Ishikawa (cell line): Measurements from ENCODE around the gene GRHPR.

Source experiments
- CEBPB ChIP-seq: IDR thresholded peaks from 2 replicates; pipeline ENCODE4 v1.6.1; 2012
- CREB1 ChIP-seq: IDR thresholded peaks from 2 replicates; pipeline ENCODE4 v1.6.1; 2012; ENCODE audit warnings: low read depth
- EGR1 ChIP-seq: IDR thresholded peaks from 2 replicates; pipeline ENCODE4 v1.6.1; 2012
- EP300 ChIP-seq: IDR thresholded peaks from 2 replicates; pipeline ENCODE4 v1.6.1; 2012; ENCODE audit warnings: borderline replicate concordance
- FOXM1 ChIP-seq: IDR thresholded peaks from 2 replicates; pipeline ENCODE4 v1.6.1; 2012; ENCODE audit warnings: low read depth, borderline replicate concordance
- NFIC ChIP-seq: IDR thresholded peaks from 2 replicates; pipeline ENCODE4 v1.6.1; 2012
- RAD21 ChIP-seq: IDR thresholded peaks from 2 replicates; pipeline ENCODE4 v1.6.1; 2012; ENCODE audit warnings: low read depth
- TAF1 ChIP-seq: IDR thresholded peaks from 2 replicates; pipeline ENCODE4 v1.6.1; 2012; ENCODE audit warnings: low read depth, mild to moderate bottlenecking
- TCF12 ChIP-seq: IDR thresholded peaks from 2 replicates; pipeline ENCODE4 v1.6.1; 2012; ENCODE audit warnings: low read depth
- TEAD4 ChIP-seq: IDR thresholded peaks from 2 replicates; pipeline ENCODE4 v1.6.1; 2012
- YY1 ChIP-seq: IDR thresholded peaks from 2 replicates; pipeline ENCODE4 v1.6.1; 2012; ENCODE audit warnings: low read depth
- ZBTB7A ChIP-seq: IDR thresholded peaks from 2 replicates; pipeline ENCODE4 v1.6.1; 2012; ENCODE audit warnings: low read depth
- TF ChIP-seq, protein P1 (sequence below): IDR thresholded peaks from 2 replicates; pipeline ENCODE4 v1.6.1; 2012
- TF ChIP-seq, protein P2 (sequence below): IDR thresholded peaks from 2 replicates; pipeline ENCODE4 v1.6.1; 2012; ENCODE audit warnings: low read depth, mild to moderate bottlenecking
- TF ChIP-seq, protein P3 (sequence below): IDR thresholded peaks from 2 replicates; pipeline ENCODE4 v1.6.1; 2012

Gene GRHPR

DNA sequence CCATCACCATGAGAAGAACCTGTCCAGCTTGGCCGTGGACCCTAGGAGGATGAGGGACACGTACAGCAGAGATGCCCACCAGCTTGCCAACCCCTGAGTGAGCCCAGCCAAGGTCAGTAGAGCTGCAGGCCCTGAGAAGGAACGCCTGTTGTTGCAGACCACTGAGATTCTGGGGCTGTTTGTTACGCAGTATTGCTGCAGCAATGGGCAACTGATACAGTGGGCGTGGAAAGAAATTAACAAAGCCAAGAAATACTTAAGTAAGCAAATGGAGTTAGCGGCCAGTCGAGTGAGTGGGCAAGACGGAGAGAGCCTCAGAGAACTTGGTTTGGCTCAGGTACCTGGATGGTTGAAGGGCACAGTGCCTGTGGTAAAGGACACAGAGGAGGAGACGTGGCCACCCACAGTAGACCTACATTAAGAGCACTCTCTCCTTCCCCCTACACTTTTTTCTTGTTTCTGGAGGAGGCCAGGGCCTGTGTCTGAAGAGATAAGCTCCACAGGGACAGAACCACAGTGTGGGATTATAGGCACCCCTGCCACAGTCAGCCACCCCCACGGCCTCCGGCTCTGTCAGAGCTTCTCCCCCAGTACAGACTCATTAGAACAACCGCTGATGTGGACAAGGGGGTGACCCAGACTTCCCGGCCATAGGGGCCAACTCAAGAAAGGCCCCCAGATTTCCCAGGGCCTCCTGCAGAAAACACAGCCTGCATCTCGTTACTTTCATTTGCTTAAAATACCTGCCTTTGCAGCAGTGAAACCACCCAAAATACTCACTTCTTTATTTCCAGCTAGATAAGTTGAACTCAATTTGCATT lies 40.1 kb upstream of the GRHPR start:
- TF ChIP-seq YY1 (no peak), EP300 (no peak), NFIC (no peak)
- TF ChIP-seq, protein P1, sequence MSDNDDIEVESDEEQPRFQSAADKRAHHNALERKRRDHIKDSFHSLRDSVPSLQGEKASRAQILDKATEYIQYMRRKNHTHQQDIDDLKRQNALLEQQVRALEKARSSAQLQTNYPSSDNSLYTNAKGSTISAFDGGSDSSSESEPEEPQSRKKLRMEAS: no peak
- TF ChIP-seq, protein P2, sequence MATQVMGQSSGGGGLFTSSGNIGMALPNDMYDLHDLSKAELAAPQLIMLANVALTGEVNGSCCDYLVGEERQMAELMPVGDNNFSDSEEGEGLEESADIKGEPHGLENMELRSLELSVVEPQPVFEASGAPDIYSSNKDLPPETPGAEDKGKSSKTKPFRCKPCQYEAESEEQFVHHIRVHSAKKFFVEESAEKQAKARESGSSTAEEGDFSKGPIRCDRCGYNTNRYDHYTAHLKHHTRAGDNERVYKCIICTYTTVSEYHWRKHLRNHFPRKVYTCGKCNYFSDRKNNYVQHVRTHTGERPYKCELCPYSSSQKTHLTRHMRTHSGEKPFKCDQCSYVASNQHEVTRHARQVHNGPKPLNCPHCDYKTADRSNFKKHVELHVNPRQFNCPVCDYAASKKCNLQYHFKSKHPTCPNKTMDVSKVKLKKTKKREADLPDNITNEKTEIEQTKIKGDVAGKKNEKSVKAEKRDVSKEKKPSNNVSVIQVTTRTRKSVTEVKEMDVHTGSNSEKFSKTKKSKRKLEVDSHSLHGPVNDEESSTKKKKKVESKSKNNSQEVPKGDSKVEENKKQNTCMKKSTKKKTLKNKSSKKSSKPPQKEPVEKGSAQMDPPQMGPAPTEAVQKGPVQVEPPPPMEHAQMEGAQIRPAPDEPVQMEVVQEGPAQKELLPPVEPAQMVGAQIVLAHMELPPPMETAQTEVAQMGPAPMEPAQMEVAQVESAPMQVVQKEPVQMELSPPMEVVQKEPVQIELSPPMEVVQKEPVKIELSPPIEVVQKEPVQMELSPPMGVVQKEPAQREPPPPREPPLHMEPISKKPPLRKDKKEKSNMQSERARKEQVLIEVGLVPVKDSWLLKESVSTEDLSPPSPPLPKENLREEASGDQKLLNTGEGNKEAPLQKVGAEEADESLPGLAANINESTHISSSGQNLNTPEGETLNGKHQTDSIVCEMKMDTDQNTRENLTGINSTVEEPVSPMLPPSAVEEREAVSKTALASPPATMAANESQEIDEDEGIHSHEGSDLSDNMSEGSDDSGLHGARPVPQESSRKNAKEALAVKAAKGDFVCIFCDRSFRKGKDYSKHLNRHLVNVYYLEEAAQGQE: no peak

DNA sequence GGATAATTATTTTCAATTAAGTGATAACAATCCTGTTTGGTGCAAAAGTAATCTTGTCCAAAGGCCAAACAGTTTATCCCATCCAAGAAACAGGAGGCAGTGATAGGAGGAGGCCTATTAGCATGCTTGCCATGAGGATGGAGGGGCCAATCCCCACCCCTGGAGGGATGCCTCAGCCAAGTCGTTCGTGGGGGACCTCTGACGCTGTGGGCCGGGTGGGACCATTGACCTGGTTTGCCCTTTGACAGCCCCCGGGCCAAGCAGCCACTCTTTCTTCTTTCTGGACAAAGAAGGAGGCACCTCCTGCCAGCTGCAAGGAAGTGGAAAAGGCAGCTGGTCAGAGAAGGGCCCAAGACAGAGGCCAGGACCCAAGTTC lies 39.5 kb upstream of the GRHPR start:
- TF ChIP-seq, protein P2: no peak
- TF ChIP-seq YY1 (no peak), FOXM1 (no peak), EP300 (no peak)

DNA sequence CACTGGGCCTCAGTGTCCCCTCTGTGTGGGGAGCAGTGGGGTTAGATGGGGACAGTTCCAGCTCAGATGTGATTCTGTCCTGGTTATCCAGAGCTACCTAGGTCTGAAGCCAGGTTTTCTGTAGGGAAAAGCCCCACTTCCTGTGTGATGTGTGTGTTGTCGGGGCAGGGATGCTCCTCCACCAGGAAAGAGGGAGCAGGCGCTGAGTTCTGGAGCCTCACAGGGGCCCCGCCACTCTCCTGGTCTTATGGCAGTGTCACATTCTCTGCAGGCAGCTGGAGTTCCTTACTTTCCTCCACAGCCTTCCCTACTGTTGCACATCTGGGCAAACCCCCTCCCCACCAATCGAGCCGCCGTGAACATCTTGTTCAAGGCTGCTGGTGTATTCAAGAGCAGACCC lies 39.1 kb upstream of the GRHPR start:
- no peak for TF ChIP-seq CREB1
- no peak for TF ChIP-seq TCF12
- no peak for TF ChIP-seq EGR1
- no peak for TF ChIP-seq EP300
- TF ChIP-seq, protein P3, sequence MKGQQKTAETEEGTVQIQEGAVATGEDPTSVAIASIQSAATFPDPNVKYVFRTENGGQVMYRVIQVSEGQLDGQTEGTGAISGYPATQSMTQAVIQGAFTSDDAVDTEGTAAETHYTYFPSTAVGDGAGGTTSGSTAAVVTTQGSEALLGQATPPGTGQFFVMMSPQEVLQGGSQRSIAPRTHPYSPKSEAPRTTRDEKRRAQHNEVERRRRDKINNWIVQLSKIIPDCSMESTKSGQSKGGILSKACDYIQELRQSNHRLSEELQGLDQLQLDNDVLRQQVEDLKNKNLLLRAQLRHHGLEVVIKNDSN: no peak
- no peak for TF ChIP-seq TEAD4
- no peak for TF ChIP-seq ZBTB7A
- TF ChIP-seq NFIC: no peak
- TF ChIP-seq TAF1: no peak
- no peak for TF ChIP-seq RAD21
- TF ChIP-seq, protein P1: no peak
- TF ChIP-seq YY1: no peak
- TF ChIP-seq, protein P2: no peak
- TF ChIP-seq FOXM1: no peak

DNA sequence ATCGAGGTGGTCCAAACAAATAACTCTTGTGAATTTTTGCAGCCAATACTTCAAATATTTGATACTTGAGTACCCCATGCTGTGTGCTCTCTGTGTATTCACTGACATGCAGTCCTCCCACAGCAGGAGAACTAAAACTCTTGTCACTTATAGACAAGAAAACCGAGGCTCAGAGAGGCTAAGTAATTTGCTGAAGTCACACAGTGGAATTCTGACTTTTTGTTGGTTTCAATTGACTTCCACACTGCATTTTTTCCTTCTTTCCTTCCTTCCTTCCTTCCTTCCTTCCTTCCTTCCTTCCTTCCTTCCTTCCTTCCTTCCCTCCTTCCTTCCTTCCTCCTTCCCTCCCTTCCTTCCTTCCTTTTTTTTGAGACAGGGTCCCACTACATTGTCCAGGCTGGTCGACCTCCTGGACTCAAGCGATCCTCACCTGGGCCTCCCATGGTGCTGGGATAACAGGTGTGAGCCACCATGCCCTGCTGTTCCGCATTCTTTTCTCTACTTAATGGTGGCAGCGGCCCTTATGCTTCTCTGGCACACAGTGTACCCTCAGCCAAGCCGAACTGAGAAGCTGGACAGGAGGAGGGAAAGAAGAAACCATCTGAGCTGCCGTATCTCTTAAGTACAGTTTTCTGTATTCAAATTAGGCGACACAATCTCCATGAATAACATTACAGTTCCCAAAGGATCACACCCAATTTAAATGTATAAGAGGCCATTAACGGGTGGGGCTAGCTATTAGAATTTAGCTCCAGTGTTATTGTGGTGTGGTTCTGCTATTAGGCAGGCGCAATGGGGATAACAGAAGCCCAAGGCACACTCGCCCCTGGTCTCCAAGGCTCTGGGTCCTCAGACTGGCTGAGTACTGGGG lies 38.4 kb upstream of the GRHPR start:
- TF ChIP-seq RAD21 (no peak), TAF1 (no peak), CREB1 (no peak), ZBTB7A (no peak), EGR1 (no peak), EP300 (no peak), NFIC (no peak), FOXM1 (no peak), TCF12 (no peak)

DNA sequence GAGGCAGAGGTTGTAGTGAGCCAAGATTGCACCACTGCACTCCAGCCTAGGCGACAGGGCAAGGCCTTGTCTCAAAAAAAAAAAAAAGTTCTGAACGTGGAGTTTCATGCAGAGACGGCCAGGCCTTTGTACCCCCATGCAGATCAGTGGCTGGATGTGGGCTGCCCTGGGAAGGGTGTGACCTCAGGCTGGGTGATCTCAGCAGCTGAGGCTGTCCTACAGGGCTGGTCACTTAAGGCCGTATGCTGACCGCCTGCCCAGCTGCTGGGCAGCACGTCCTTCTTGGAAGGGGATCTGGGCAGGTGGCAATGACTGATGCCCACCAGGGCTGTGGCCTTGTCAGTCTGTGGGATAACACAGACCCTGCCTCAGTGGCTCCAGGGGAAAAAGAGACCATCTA lies 37.2 kb upstream of the GRHPR start:
- TF ChIP-seq EGR1 (no peak), YY1 (no peak), EP300 (no peak), TEAD4 (no peak), RAD21 (no peak), CEBPB (no peak)
- TF ChIP-seq, protein P1: no peak
- TF ChIP-seq, protein P2: no peak
